ENCODE results near the gene DMTF1. TPM values are rescaled to one million over a fixed set of nuclear protein-coding genes. Genes with fewer than 3 reads are reported as not detected.

Gene DMTF1
- total RNA-seq, 1 donor from 2014 or later = 113 TPM

GRCh38 chr7:87213811-87214210 is 61.6 kb downstream of the DMTF1 start:
- no peak overlapping the region for H3K4me3 Mint-ChIP-seq
- no peaks in the 10 kb centered on the region for H3K27me3 Mint-ChIP-seq (ENCODE audit: low read depth)
- no peak overlapping the region for H3K27ac Mint-ChIP-seq (ENCODE audit: unreplicated experiment)
- peaks cover 26% of the 10 kb centered on the region for H3K4me1 Mint-ChIP-seq
- DNase-seq (ENCODE audit: low read depth, low spot score) = no peak
- H3K9me3 Mint-ChIP-seq = no peaks in the 10 kb centered on the region
- TF ChIP-seq CTCF (conservative IDR thresholded peaks at IDR 0.05) = no peak
- peaks cover 11% of the 10 kb centered on the region for H3K36me3 Mint-ChIP-seq (ENCODE audit: low read depth)

GRCh38 chr7:87215046-87215445 is 62.8 kb downstream of the DMTF1 start:
- Mint-ChIP-seq H3K36me3 (ENCODE audit: low read depth) (peaks cover 3% of the 10 kb centered on the region), H3K4me3 (no peak overlapping the region), H3K9me3 (no peaks in the 10 kb centered on the region), H3K27ac (ENCODE audit: unreplicated experiment) (no peak overlapping the region), H3K27me3 (ENCODE audit: low read depth) (no peaks in the 10 kb centered on the region), H3K4me1 (peaks cover 27% of the 10 kb centered on the region)
- no peak for DNase-seq (ENCODE audit: low read depth, low spot score)
- TF ChIP-seq CTCF (conservative IDR thresholded peaks at IDR 0.05) = no peak

- H3K4me1 Mint-ChIP-seq = peaks cover 34% of the 10 kb centered on the region
- no peaks in the 10 kb centered on the region for H3K9me3 Mint-ChIP-seq
- no peaks in the 10 kb centered on the region for H3K36me3 Mint-ChIP-seq (ENCODE audit: low read depth)
- H3K27ac Mint-ChIP-seq (ENCODE audit: unreplicated experiment) = no peak overlapping the region
- TF ChIP-seq CTCF (conservative IDR thresholded peaks at IDR 0.05) = no peak
- DNase-seq (ENCODE audit: low read depth, low spot score) = no peak
- H3K4me3 Mint-ChIP-seq = peak overlapping the region; percentile 96
- no peaks in the 10 kb centered on the region for H3K27me3 Mint-ChIP-seq (ENCODE audit: low read depth)
Observed at GRCh38 chr7:87216701-87217508, 64.7 kb downstream of the DMTF1 start.

GRCh38 chr7:87217983-87218653 is 65.9 kb downstream of the DMTF1 start:
- peaks cover 34% of the 10 kb centered on the region for H3K4me1 Mint-ChIP-seq
- H3K27ac Mint-ChIP-seq (ENCODE audit: unreplicated experiment) = no peak overlapping the region
- H3K4me3 Mint-ChIP-seq = peak overlapping the region; percentile 96
- H3K9me3 Mint-ChIP-seq = no peaks in the 10 kb centered on the region
- no peaks in the 10 kb centered on the region for H3K36me3 Mint-ChIP-seq (ENCODE audit: low read depth)
- TF ChIP-seq CTCF (conservative IDR thresholded peaks at IDR 0.05) = no peak
- DNase-seq (ENCODE audit: low read depth, low spot score) = no peak
- no peaks in the 10 kb centered on the region for H3K27me3 Mint-ChIP-seq (ENCODE audit: low read depth)

GRCh38 chr7:87218796-87219544 is 66.7 kb downstream of the DMTF1 start:
- Mint-ChIP-seq H3K4me3 (peak overlapping the region; percentile 96), H3K27me3 (ENCODE audit: low read depth) (no peaks in the 10 kb centered on the region), H3K4me1 (peaks cover 34% of the 10 kb centered on the region), H3K9me3 (no peaks in the 10 kb centered on the region), H3K36me3 (ENCODE audit: low read depth) (no peaks in the 10 kb centered on the region), H3K27ac (ENCODE audit: unreplicated experiment) (no peak overlapping the region)
- DNase-seq (ENCODE audit: low read depth, low spot score) = no peak
- no peak for TF ChIP-seq CTCF (conservative IDR thresholded peaks at IDR 0.05)

Data from neural crest cell (in vitro differentiated cells).